GM23338 (cell line): ENCODE measurements around the gene CSH2. TPM values are rescaled to one million over a fixed set of nuclear protein-coding genes. Genes with fewer than 3 reads are reported as not detected.
"Not testable (repeated sequence)": the region's sequence is repeated elsewhere in the genome, so short reads cannot be mapped to it uniquely, and the experiment has no call there.

Source experiments
- ATAC-seq: fragments of 200-7000 bp; cut with Tn5 transposase; 3 replicates; pipeline ENCODE4 v1.9.1; 2020
- DNase-seq: peaks from one replicate; pipeline ENCODE4 v3.0.0-alpha.2; 2015; ENCODE audit warnings: low spot score
- H2AFZ ChIP-seq: fragments of 200-600 bp; sonication (generic); 2 replicates; pipeline ENCODE4 v1.8.0; 2016; ENCODE audit warnings: antibody characterized with exemption, mild to moderate bottlenecking, moderate library complexity
- H3F3A ChIP-seq: fragments of 200-600 bp; sonication (generic); replicated peaks from 2 replicates; pipeline ENCODE4 v1.8.0; 2017; ENCODE audit warnings: antibody characterized with exemption, mixed run types, low read depth
- H3K27ac ChIP-seq: fragments of 200-600 bp; sonication (generic); 2 replicates; pipeline ENCODE4 v1.6.1; 2016; ENCODE audit warnings: low read depth
- H3K27me3 ChIP-seq: fragments of 200-600 bp; sonication (generic); 2 replicates; pipeline ENCODE4 v1.8.0; 2016; ENCODE audit warnings: mild to moderate bottlenecking, mixed run types, moderate library complexity; ENCODE audit not compliant: insufficient read depth
- H3K36me3 ChIP-seq: fragments of 200-600 bp; sonication (generic); 2 replicates; pipeline ENCODE4 v1.8.0; 2016; ENCODE audit warnings: mild to moderate bottlenecking; ENCODE audit not compliant: insufficient read depth
- H3K4me1 ChIP-seq: fragments of 200-600 bp; sonication (generic); 2 replicates; pipeline ENCODE4 v1.8.0; 2016; ENCODE audit warnings: mild to moderate bottlenecking, moderate library complexity; ENCODE audit not compliant: insufficient read depth
- H3K4me2 ChIP-seq: fragments of 200-600 bp; sonication (generic); 2 replicates; pipeline ENCODE4 v1.7.1; 2017; ENCODE audit warnings: mixed run types
- H3K4me3 ChIP-seq: fragments of 200-600 bp; sonication (generic); 2 replicates; pipeline ENCODE4 v1.6.1; 2016; ENCODE audit warnings: mixed run types
- H3K79me2 ChIP-seq: fragments of 200-600 bp; sonication (generic); replicated peaks from 2 replicates; pipeline ENCODE4 v1.8.0; 2017; ENCODE audit warnings: mild to moderate bottlenecking; ENCODE audit not compliant: insufficient read depth
- H3K9me2 ChIP-seq: fragments of 200-600 bp; sonication (generic); 2 replicates; pipeline ENCODE4 v1.8.0; 2017; ENCODE audit not compliant: insufficient read depth
- H4K20me1 ChIP-seq: fragments of 200-600 bp; sonication (generic); replicated peaks from 2 replicates; pipeline ENCODE4 v1.8.0; 2017; ENCODE audit warnings: mild to moderate bottlenecking; ENCODE audit not compliant: insufficient read depth
- H3K27ac Mint-ChIP-seq: 2 replicates; pipeline ENCODE4 v1.8.0; 2020; ENCODE audit warnings: inconsistent platforms, mild to moderate bottlenecking, moderate library complexity, mixed read lengths
- H3K27me3 Mint-ChIP-seq: 3 replicates; pipeline ENCODE4 v1.8.0; 2022; ENCODE audit warnings: low read depth, mild to moderate bottlenecking, moderate library complexity, mixed read lengths, inconsistent platforms; ENCODE audit not compliant: insufficient read depth, poor library complexity
- H3K36me3 Mint-ChIP-seq: 3 replicates; pipeline ENCODE4 v1.8.0; 2021; ENCODE audit warnings: low read depth, mild to moderate bottlenecking, inconsistent platforms, moderate library complexity, mixed read lengths
- H3K4me1 Mint-ChIP-seq: 3 replicates; pipeline ENCODE4 v1.8.0; 2020; ENCODE audit warnings: mild to moderate bottlenecking, inconsistent platforms, mixed read lengths
- H3K4me3 Mint-ChIP-seq: 3 replicates; pipeline ENCODE4 v1.8.0; 2021; ENCODE audit warnings: moderate library complexity, mild to moderate bottlenecking, inconsistent platforms, mixed read lengths
- H3K9me3 Mint-ChIP-seq: 3 replicates; pipeline ENCODE4 v1.8.0; 2020; ENCODE audit warnings: moderate library complexity, mild to moderate bottlenecking, inconsistent platforms, mixed read lengths
- polyA plus RNA-seq: library from polyadenylated mRNA; unstranded; fragments of >200 nt; fragmentation: Nextera tagmentation; extraction: Ambion mirVana; gene quantifications from 2 replicates; pipeline ENCODE4 v1.2.1, GENCODE V29; 2016
- total RNA-seq: library from RNA; depleted of rRNA; stranded (reverse); fragments of >200 nt; shearing (Covaris generic); gene quantifications from 2 replicates; pipeline ENCODE4 v1.2.3, GENCODE V29; 2014
- TF ChIP-seq, protein P1 (sequence below), 2 experiments: fragments of 200-600 bp in 1 of 2; sonication (generic) in 1 of 2; conservative IDR thresholded peaks; 2 replicates each; pipeline versions ENCODE4 v1.5.1 to v1.6.1; 2016 to 2017; ENCODE audit warnings: antibody characterized with exemption in 2 of 2, low read depth in 2 of 2, mild to moderate bottlenecking in 2 of 2, moderate library complexity in 1 of 2

Gene CSH2
- total and polyA plus RNA-seq, 2 experiments from 2014 or later, result 0.37 TPM; not detected in 1

DNA sequence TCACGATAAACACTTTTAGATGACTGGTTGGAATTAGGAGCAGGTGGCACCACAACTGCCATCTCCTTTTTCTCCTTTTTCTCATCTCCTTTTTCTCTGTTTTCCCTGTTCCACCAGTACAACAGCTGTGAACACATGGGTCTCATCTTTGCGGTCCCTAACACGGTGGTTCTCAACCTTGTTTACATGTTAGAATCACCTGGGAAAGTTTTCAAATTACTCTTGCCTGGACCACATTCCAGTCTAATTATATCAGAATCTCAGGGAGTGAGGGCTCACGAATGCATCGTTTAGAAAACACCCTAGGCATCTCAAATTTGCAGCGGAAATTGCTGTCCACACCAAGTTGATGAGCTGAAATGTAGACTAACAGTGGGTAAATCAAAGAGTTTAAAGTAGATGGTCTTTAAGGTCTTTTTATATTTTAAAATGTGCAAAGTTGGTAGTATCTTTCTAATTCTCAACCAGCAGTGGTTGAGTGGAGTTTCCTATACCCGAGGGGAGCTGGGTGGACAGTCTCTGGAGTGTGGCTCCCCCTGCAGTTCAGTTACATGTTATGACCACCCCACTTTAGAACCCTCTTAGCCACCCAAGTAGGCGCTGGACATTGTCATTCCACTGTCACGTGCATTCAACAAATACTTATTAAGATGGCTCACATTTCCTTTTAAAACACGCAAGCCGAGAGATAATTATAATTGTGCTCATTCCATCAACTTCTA, 19.0 kb upstream of the CSH2 start:
- not testable (repeated sequence) for H3K27ac Mint-ChIP-seq, H3K4me1 ChIP-seq, H3K79me2 ChIP-seq, H3K4me3 ChIP-seq, H3K27me3 ChIP-seq, H3K27me3 Mint-ChIP-seq, H4K20me1 ChIP-seq, H3K4me3 Mint-ChIP-seq, H3K4me2 ChIP-seq, H3K9me2 ChIP-seq, H3K27ac ChIP-seq, H3K36me3 Mint-ChIP-seq, H3K9me3 Mint-ChIP-seq, H3K4me1 Mint-ChIP-seq, H2AFZ ChIP-seq, H3F3A ChIP-seq, H3K36me3 ChIP-seq
- TF ChIP-seq, protein P1, sequence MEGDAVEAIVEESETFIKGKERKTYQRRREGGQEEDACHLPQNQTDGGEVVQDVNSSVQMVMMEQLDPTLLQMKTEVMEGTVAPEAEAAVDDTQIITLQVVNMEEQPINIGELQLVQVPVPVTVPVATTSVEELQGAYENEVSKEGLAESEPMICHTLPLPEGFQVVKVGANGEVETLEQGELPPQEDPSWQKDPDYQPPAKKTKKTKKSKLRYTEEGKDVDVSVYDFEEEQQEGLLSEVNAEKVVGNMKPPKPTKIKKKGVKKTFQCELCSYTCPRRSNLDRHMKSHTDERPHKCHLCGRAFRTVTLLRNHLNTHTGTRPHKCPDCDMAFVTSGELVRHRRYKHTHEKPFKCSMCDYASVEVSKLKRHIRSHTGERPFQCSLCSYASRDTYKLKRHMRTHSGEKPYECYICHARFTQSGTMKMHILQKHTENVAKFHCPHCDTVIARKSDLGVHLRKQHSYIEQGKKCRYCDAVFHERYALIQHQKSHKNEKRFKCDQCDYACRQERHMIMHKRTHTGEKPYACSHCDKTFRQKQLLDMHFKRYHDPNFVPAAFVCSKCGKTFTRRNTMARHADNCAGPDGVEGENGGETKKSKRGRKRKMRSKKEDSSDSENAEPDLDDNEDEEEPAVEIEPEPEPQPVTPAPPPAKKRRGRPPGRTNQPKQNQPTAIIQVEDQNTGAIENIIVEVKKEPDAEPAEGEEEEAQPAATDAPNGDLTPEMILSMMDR (conservative IDR thresholded peaks at IDR 0.05; ENCODE audit: low read depth in 2 of 2), result peak; percentile 30 to 59; a peak in 3 of 4 replicates
- DNase-seq (peak; percentile 50), ATAC-seq (peak; percentile 30)

DNA sequence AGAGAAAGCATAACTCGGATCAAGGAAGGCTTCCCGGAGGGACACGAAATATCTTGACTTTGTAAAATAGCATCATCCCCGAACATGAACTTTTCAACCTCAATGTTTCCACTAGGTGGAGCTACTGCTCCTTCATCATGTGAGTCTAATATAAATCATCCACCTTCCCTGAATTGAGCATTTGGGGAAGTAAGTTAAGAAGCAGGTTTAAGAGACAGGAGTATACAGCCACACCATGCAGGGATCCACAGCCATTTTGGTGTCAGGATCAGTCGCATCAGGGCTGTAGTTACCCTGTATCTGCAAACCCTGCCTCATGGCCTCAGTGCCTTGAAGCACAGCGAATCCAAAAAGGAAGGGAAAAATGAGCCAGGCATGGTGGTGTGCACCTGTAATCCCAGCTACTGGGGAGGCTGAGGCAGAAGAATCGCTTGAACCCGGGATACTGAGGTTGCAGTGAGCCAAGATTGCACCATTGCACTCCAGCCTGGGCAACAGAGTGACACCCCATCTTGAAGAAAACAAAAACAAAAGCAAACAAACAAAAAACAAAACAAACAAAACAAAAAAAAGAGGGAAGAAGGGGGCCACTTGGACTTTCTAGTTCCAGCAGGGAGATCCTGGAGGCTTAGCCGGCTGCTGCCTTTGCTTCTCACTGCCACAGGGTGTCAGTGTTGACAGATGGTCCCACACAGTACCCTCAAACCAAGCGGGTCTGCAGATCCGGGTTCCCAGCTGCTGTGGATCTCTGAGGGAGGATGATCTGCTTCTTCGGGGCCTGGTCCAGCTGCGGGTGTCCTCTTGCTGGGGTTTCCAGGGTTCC, 15.8 kb upstream of the CSH2 start:
- not testable (repeated sequence) for H3K9me3 Mint-ChIP-seq, H3K36me3 Mint-ChIP-seq, H3K36me3 ChIP-seq, H3K4me1 ChIP-seq, H3K27me3 ChIP-seq, H3F3A ChIP-seq, H3K4me2 ChIP-seq, H3K4me1 Mint-ChIP-seq, H3K9me2 ChIP-seq, H3K4me3 ChIP-seq, H3K27me3 Mint-ChIP-seq, H3K27ac ChIP-seq, H4K20me1 ChIP-seq, H2AFZ ChIP-seq, H3K4me3 Mint-ChIP-seq, H3K79me2 ChIP-seq, H3K27ac Mint-ChIP-seq
- ATAC-seq (peak; percentile 97), DNase-seq (peak; percentile 85)
- TF ChIP-seq, protein P1 (conservative IDR thresholded peaks at IDR 0.05; ENCODE audit: low read depth in 2 of 2), result peak; percentile 55 to 72

DNA sequence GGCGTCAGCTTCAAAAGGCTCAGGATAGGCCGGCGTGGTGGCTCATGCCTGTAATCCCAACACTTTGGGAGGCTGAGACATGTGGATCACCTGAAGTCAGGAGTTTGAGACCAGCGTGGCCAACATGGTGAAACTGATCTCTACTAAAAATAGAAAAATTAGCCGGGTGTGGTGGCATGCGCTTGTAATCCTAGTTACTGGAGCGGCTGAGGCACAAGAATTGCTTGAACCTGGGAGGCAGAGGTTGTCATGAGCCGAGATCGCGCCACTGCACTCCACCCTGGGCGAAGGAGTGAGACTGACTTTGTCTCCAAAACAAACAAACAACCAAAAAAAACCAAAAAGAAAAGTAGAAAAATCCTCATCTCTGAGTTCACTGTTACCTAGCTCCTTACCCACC, 11.6 kb upstream of the CSH2 start:
- not testable (repeated sequence) for H3K27ac Mint-ChIP-seq, H3K4me3 Mint-ChIP-seq, H3K36me3 Mint-ChIP-seq, DNase-seq, ATAC-seq, H3K9me3 Mint-ChIP-seq, H3F3A ChIP-seq, H3K9me2 ChIP-seq, H2AFZ ChIP-seq, H3K36me3 ChIP-seq, H3K4me3 ChIP-seq, H4K20me1 ChIP-seq, H3K27me3 ChIP-seq, H3K27ac ChIP-seq, H3K27me3 Mint-ChIP-seq, H3K4me2 ChIP-seq, H3K79me2 ChIP-seq
- peaks cover 14% of the 10 kb centered on the region; the same call in 1 of the 2 replicates for H3K4me1 ChIP-seq
- peaks cover 18% of the 10 kb centered on the region for H3K4me1 Mint-ChIP-seq

DNA sequence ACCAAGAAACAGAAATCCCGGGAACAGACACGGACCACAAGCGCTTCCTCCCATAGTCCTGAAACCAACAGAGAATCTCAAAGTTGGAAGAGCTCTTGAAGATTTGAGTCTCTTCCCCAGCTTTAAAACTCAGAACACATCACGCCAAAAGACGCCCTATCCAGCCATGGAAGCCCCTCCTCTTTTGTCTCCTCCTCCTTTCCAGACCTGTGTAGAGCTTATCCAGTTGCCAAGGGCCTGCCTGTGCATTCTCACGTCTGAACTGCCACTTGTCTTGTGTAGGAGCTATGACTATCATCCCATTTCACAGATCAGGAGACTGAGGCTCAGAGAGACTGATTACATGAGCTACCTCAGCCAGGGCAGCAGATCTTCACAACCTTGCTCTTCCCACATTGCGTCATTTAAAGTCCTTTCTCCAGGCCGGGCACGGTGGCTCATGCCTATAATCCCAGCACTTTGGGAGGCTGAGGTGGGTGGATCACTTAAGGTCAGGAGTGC, 9.2 kb upstream of the CSH2 start:
- ATAC-seq, H3K4me3 ChIP-seq, H3K79me2 ChIP-seq, H3K9me3 Mint-ChIP-seq, H3K27me3 ChIP-seq, H2AFZ ChIP-seq, H3K36me3 Mint-ChIP-seq, H3K36me3 ChIP-seq, H3K9me2 ChIP-seq, H4K20me1 ChIP-seq, H3F3A ChIP-seq, H3K27ac ChIP-seq, H3K4me2 ChIP-seq, DNase-seq, H3K4me3 Mint-ChIP-seq, H3K27ac Mint-ChIP-seq, H3K27me3 Mint-ChIP-seq: not testable (repeated sequence)
- H3K4me1 Mint-ChIP-seq, result peaks cover 16% of the 10 kb centered on the region
- peaks cover 14% of the 10 kb centered on the region; the same call in 1 of the 2 replicates for H3K4me1 ChIP-seq
